ENCODE results near the gene ZNF337. TPM values are rescaled to one million over a fixed set of nuclear protein-coding genes. Genes with fewer than 3 reads are reported as not detected.

Gene ZNF337
- total and polyA plus RNA-seq, 2 donors (not counting 1 experiment from before 2014, with no cell fraction given): 16.2 to 24.7 TPM

- DNase-seq: no peak
- H3K9me3 ChIP-seq (ENCODE audit: control extremely low read depth in 1 of 3, control insufficient read depth in 2 of 3, insufficient read depth in 1 of 3, low read length in 2 of 3): peaks cover 0 to 7% (median 0%) of the 10 kb centered on the region in 3 donors
- ATAC-seq (ENCODE audit: low read depth): no peak
- peak overlapping the region; percentile 94 for H3K9ac ChIP-seq (ENCODE audit: low read length)
- peak overlapping the region in 1 of 2 donors; percentile 90 for H3K27ac ChIP-seq (ENCODE audit: low read length in 2 of 2)
- peak overlapping the region; percentile 98 for H3K4me3 Mint-ChIP-seq
- peak overlapping the region; percentile 92 for H3K4me2 ChIP-seq (replicated peaks; ENCODE audit: low read depth, low read length, poor library complexity, severe bottlenecking)
- ChIA-PET CTCF (no interaction called here), POLR2A (no interaction called here)
- H3K4me3 ChIP-seq (ENCODE audit: control extremely low read depth in 1 of 5, extremely low read depth in 1 of 5, insufficient read depth in 1 of 5, low read depth in 2 of 5, low read length in 4 of 5): peak overlapping the region in 4 of 5 experiments; percentile 76 to 97 (median 91)
- TF ChIP-seq CTCF (IDR thresholded peaks at IDR 0.05): no peak
- TF ChIP-seq EZH2 (IDR thresholded peaks at IDR 0.05; ENCODE audit: borderline replicate concordance, insufficient read depth, low read depth, low read length, poor library complexity, severe bottlenecking): no peak
- 47% methylated on average over 17 of the region's 17 CpGs for WGBS (ENCODE audit: insufficient coverage)
- no peaks in the 10 kb centered on the region for H3K9me3 Mint-ChIP-seq (ENCODE audit: insufficient read depth)
- peak overlapping the region; percentile 98 for H3K27ac Mint-ChIP-seq
- peaks cover 31% of the 10 kb centered on the region for H3K4me1 Mint-ChIP-seq
- no peaks in the 10 kb centered on the region for H3K27me3 Mint-ChIP-seq
- H3K36me3 ChIP-seq (replicated peaks in 1 of 2; ENCODE audit: control extremely low read depth in 1 of 2, control insufficient read depth in 1 of 2, extremely low read depth in 1 of 2, insufficient read depth in 2 of 2, low read length in 1 of 2): no peaks in the 10 kb centered on the region
- peaks cover 16 to 17% of the 10 kb centered on the region in 2 donors for H3K4me1 ChIP-seq (ENCODE audit: control insufficient read depth in 2 of 2, insufficient read depth in 2 of 2, low read length in 2 of 2)
- H4K20me1 ChIP-seq (ENCODE audit: control insufficient read depth, insufficient read depth, low read length, poor library complexity, severe bottlenecking): no peaks in the 10 kb centered on the region
- no peaks in the 10 kb centered on the region for H3K27me3 ChIP-seq (replicated peaks in 1 of 4; ENCODE audit: control extremely low read depth in 1 of 4, control insufficient read depth in 3 of 4, insufficient read depth in 4 of 4, low read length in 3 of 4)
- H2AFZ ChIP-seq (ENCODE audit: insufficient read depth, low read depth, low read length, poor library complexity, severe bottlenecking): peak overlapping the region; percentile 99
- intact Hi-C loops (cut with micrococcal nuclease): loop anchor here (1.0 to 10.0 kb wide), 5 partner anchors 72 to 567 kb away; partner anchors contain the start of genes ACSS1, ENTPD6, PYGB and ZNF337
- H3K79me2 ChIP-seq (ENCODE audit: control insufficient read depth, insufficient read depth, low read length): peaks cover 4% of the 10 kb centered on the region
These were observed 72.1 kb downstream of the ZNF337 start for GRCh38 chr20:25624500-25624939.

Small RNAs within 50 kb of the gene (small RNA-seq; reads per million reads assigned to genes)
- not detected for gene RN7SL594P (ENCODE audit: insufficient read length, low read depth, low replicate concordance)

Other genes with a start within 250 kb of the ZNF337 start
- 5.5 and 7.2 TPM in 2 replicates for gene NINL, start 111.3 kb downstream of the ZNF337 start, total RNA-seq
- gene NINL, start 111.3 kb downstream of the ZNF337 start, polyA plus RNA-seq: 1.8 and 2.0 TPM in 2 replicates
- gene NANP, start 72.8 kb downstream of the ZNF337 start, total RNA-seq: 1.8 and 2.3 TPM in 2 replicates
- 0.63 and 0.78 TPM in 2 replicates for gene NANP, start 72.8 kb downstream of the ZNF337 start, polyA plus RNA-seq